ENCODE results near the gene BTG4. TPM values are rescaled to one million over a fixed set of nuclear protein-coding genes. Genes with fewer than 3 reads are reported as not detected.

Gene BTG4
- total and polyA plus RNA-seq, 2 experiments from 2014 or later, result 0.33 TPM; not detected in 1

DNA sequence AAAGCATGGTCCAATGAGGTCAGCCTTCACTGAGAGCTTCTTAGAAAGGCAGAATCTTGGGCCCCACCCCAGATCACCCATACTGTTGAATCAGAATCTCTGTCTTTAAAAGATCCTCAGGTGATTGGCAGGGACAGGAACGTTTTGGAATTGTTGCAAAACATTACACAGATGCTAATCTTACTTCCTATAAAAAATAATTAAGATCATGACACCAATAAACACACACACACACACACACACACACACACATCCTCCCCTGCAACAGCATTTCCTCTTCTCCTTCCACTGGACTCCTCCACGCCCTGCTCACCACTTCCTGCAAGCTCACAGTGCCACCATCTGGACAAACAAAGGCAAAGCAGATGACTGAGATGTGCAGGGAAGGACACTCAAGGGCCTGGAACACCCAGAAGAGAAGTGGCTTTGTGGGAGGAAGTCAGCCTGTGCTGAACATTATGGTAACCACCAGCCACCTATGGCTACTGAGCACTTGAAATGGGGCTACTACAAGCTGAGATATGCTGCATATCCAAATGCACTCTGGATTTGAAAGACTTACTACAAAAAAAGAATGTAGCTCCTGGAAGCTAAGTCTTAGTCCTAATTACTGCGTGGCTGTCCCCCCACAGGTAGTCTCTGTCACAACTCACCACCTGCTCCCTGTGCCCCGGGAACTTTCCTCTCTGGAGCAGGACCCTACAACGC is 65.6 kb downstream of the BTG4 start:
- Histone ChIP-seq H3F3A (ENCODE audit: insufficient read depth) (no peaks in the 10 kb centered on the region), H3K4me2 (ENCODE audit: unreplicated experiment) (no peak overlapping the region), H4K20me1 (ENCODE audit: insufficient read depth) (no peaks in the 10 kb centered on the region), H3K9me3 (ENCODE audit: low read depth) (no peaks in the 10 kb centered on the region), H3K4me1 (ENCODE audit: insufficient read depth) (peaks cover under 1% of the 10 kb centered on the region; the same call in 1 of the 2 replicates), H3K36me3 (ENCODE audit: low read depth) (no peaks in the 10 kb centered on the region), H3K9ac (no peak overlapping the region), H3K4me3 (no peak overlapping the region), H3K79me2 (ENCODE audit: insufficient read depth) (no peaks in the 10 kb centered on the region), H3K27me3 (replicated peaks; ENCODE audit: insufficient read depth) (no peaks in the 10 kb centered on the region), H2AFZ (peak overlapping the region; percentile 38; the same call in 1 of the 2 replicates), H3K27ac (no peak overlapping the region), H3K9me2 (ENCODE audit: insufficient read depth) (no peaks in the 10 kb centered on the region)
- in situ Hi-C loops (cut with MboI), result loop anchor here (25.0 kb wide), 2 partner anchors 734 to 984 kb away; partner anchors contain the start of gene ARHGAP20
- no peak for TF ChIP-seq EZH2phosphoT487 (IDR thresholded peaks at IDR 0.05; ENCODE audit: insufficient read depth, low read depth)
- no peak for TF ChIP-seq EZH2 (IDR thresholded peaks at IDR 0.05; ENCODE audit: insufficient read depth, poor library complexity, severe bottlenecking)
- DNase-seq, result peak; percentile 94
- WGBS, 2 experiments (ENCODE audit: low coverage in 1 of 2, low lambda C conversion rate in 2 of 2, missing lambda C conversion rate in 2 of 2), result 24% methylated on average over 5 of the region's 5 CpGs

DNA sequence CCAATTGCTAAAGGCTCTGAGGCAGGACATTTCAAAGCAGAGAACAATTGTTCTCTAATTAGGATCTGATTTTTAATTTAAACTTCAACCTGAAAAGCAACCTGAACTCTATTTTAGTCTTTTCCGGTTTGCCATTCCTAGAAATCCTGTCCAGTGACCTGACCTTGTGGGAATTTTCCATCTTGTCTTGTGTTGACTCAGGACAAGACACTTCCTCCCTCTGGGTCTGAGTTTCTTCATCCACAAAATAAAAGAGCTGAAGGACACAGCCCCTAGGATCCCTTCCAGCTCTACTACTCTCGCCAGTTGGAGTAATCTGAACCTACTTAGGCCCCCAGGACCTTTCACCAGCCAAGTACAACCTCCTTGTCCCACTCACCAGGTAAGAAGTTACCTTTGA is 66.6 kb downstream of the BTG4 start:
- Histone ChIP-seq H3K27ac (no peak overlapping the region), H3K4me3 (no peak overlapping the region), H3K36me3 (ENCODE audit: low read depth) (no peaks in the 10 kb centered on the region), H3F3A (ENCODE audit: insufficient read depth) (no peaks in the 10 kb centered on the region), H3K27me3 (replicated peaks; ENCODE audit: insufficient read depth) (no peaks in the 10 kb centered on the region), H3K9ac (no peak overlapping the region), H2AFZ (0 out of 2 replicates have a peak overlapping the region, but pooled peaks have one; percentile 22), H4K20me1 (ENCODE audit: insufficient read depth) (no peaks in the 10 kb centered on the region), H3K9me3 (ENCODE audit: low read depth) (no peaks in the 10 kb centered on the region), H3K4me2 (ENCODE audit: unreplicated experiment) (no peak overlapping the region), H3K9me2 (ENCODE audit: insufficient read depth) (no peaks in the 10 kb centered on the region), H3K79me2 (ENCODE audit: insufficient read depth) (no peaks in the 10 kb centered on the region), H3K4me1 (ENCODE audit: insufficient read depth) (peaks cover 7% of the 10 kb centered on the region; the same call in 1 of the 2 replicates)
- in situ Hi-C loops (cut with MboI), result loop anchor here (25.0 kb wide), 2 partner anchors 733 to 983 kb away; partner anchors contain the start of gene ARHGAP20
- WGBS, 2 experiments (ENCODE audit: low coverage in 1 of 2, low lambda C conversion rate in 2 of 2, missing lambda C conversion rate in 2 of 2), result 78 to 85% methylated on average over 2 of the region's 2 CpGs
- peak; percentile 39 for DNase-seq
- no peak for TF ChIP-seq EZH2phosphoT487 (IDR thresholded peaks at IDR 0.05; ENCODE audit: insufficient read depth, low read depth)
- TF ChIP-seq EZH2 (IDR thresholded peaks at IDR 0.05; ENCODE audit: insufficient read depth, poor library complexity, severe bottlenecking), result no peak

MicroRNAs encoded within 50 kb of the gene (microRNA counts, 767-probe panel; counts per million panel counts)
- microRNA hsa-miR-34b-3p (447 counts per million, percentile 86 among the panel's probes with 10 or more counts), microRNA hsa-miR-34c-3p (447 counts per million, percentile 86 among the panel's probes with 10 or more counts), microRNA hsa-miR-34c-5p (447 counts per million, percentile 86 among the panel's probes with 10 or more counts)

Small RNA genes lying within 50 kb of the gene (microRNA-seq; reads per million reads assigned to microRNA genes)
- 54.7 reads per million, percentile 43 among the genes with 10 or more reads in this experiment for gene MIR34B (ENCODE audit: borderline number of aligned reads)
- gene MIR34C (ENCODE audit: borderline number of aligned reads), result 1,066 reads per million, percentile 77 among the genes with 10 or more reads in this experiment

Small RNA genes lying within 50 kb of the gene (small RNA-seq; reads per million reads assigned to genes)
- gene MIR34B (ENCODE audit: low read depth, low replicate concordance) (0.43 reads per million), gene MIR34C (ENCODE audit: low read depth, low replicate concordance) (8.0 reads per million, percentile 83 among the genes with 10 or more reads in this experiment)

Other genes with a start within 250 kb of the BTG4 start
- not detected in 2 replicates for gene POU2AF3, start 213.8 kb downstream of the BTG4 start, total RNA-seq (2014; rRNA removed; shearing (Covaris generic))
- gene POU2AF3, start 213.8 kb downstream of the BTG4 start, polyA plus RNA-seq (2016; fragmentation: Nextera tagmentation; extraction: Ambion mirVana), result not detected in 2 replicates
- 0.11 TPM in 1 of 2 replicates, not detected in the other for gene POU2AF1, start 133.1 kb downstream of the BTG4 start, total RNA-seq (2014; rRNA removed; shearing (Covaris generic))
- gene POU2AF1, start 133.1 kb downstream of the BTG4 start, polyA plus RNA-seq (2016; fragmentation: Nextera tagmentation; extraction: Ambion mirVana), result 0.09 and 0.16 TPM in 2 replicates
- gene HOATZ, start 2.4 kb upstream of the BTG4 start, total RNA-seq (2014; rRNA removed; shearing (Covaris generic)), result not detected in 2 replicates
- gene HOATZ, start 2.4 kb upstream of the BTG4 start, polyA plus RNA-seq (2016; fragmentation: Nextera tagmentation; extraction: Ambion mirVana), result not detected in 2 replicates
- 117 and 118 TPM in 2 replicates for gene LAYN, start 28.3 kb upstream of the BTG4 start, total RNA-seq (2014; rRNA removed; shearing (Covaris generic))
- gene LAYN, start 28.3 kb upstream of the BTG4 start, polyA plus RNA-seq (2016; fragmentation: Nextera tagmentation; extraction: Ambion mirVana), result 121 and 127 TPM in 2 replicates
- 14.7 and 14.8 TPM in 2 replicates for gene SIK2, start 90.1 kb upstream of the BTG4 start, total RNA-seq (2014; rRNA removed; shearing (Covaris generic))
- gene SIK2, start 90.1 kb upstream of the BTG4 start, polyA plus RNA-seq (2016; fragmentation: Nextera tagmentation; extraction: Ambion mirVana), result 5.9 and 6.2 TPM in 2 replicates

Data from GM23248 (cell line).